ENCODE data around the gene AP2B1.
"Not testable (repeated sequence)": the region's sequence is repeated elsewhere in the genome, so short reads cannot be mapped to it uniquely, and the experiment has no call there.

Gene AP2B1

DNA sequence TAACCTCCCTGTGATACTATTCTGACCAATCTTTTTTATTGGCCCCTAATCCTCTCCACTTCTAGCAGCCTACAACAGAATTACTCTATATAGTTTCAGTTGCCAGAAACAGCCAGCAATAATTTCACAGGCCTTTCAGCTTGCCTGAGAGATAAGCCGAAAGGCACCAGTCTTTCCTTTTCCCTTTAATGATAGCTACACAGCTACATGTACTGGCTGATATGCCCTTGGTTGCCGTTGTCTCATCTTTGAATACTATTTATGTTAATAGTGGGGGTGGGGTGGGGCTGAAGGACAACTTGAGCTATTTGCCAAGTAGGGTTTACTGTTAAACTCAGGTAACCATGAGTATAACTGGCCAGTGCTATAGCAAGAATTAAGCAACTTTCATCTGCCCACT is 108.5 kb downstream of the AP2B1 start:
- no peak for DNase-seq (ENCODE audit: low read depth in 1 of 2, low spot score in 1 of 2)

DNA sequence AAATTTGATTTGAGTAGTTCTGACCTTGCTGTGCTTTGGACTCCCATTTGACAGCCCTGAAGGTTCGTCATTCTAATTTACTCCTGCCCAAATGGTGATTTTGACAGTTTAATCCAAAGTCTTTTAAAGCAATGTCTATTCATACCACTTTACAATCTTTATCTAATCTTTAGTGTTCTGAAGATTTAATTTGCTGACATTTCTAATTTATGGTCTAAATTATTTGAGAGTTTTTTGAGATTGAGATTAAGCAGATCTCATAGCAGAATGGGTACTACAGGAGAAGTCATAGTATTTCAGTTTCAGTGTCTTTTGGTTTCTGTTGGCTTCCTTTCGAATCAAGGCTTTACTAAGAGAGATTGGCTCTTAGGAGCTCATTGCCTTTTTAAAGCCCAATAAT is 111.7 kb downstream of the AP2B1 start:
- no peak for DNase-seq (ENCODE audit: low read depth in 1 of 2, low spot score in 1 of 2)

DNA sequence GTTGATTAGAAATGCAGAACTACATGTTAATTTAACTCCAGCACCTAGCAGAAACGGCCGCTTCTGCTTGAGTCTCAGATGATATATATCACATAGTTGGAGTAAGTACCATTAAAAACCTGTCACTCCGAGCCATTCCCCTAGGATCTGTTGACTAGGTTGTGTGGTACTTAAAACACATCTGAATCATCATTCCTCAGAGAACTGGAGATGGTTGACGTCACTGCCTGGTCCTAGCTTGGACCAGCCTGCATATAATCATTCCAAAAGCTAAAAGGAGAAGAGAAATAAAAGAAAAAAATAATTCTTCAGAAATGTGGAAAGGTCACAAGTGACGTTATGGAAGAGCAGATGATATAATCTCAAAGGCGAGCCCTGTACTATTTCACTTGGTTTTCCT is 113.0 kb downstream of the AP2B1 start:
- DNase-seq (ENCODE audit: low read depth in 1 of 2, low spot score in 1 of 2) = no peak

DNA sequence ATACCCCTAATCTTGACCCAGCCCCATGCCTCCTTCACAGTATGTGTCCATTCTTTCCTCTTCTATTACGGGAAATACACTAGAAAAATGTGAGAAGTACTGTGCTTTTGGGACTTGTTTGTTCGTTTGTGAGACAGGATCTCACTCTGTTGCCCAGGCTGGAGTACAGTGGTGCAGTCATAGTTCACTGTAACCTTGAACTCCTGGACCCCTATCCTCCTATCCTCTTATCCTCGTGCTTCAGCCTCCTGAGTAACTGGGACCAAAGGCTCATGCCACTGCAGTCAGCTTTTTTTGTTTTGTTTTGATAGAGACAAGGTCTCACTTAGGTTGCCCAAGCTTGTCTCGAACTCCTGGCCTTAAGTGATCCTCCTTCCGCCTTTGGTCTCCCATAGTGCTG is 114.4 kb downstream of the AP2B1 start:
- no peak for DNase-seq (ENCODE audit: low read depth in 1 of 2, low spot score in 1 of 2)

- not testable (repeated sequence) for DNase-seq (ENCODE audit: low read depth in 1 of 2, low spot score in 1 of 2)
These were observed 116.2 kb downstream of the AP2B1 start for GRCh38 chr17:35703308-35703707.

- no peak for DNase-seq (ENCODE audit: low read depth in 1 of 2, low spot score in 1 of 2)
These were observed 118.1 kb downstream of the AP2B1 start for GRCh38 chr17:35705230-35705629.

DNA sequence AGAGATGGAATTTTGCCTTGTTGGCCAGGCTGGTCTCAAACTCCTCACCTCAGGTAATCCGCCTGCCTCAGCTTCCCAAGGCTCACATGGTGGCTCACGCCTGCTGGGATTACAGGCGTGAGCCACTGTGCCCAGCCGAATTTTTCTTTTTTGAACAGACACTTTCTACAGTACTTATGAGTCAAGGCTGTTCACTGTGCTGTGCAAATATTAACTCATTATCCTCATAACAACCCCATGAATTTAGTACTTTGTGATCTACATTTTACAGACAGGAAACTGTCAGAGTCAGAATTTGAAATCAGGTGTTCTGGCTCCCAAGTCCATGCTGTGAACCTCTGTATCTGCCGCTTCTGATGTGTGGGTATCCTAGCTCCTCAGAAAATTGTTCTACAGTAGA is 118.6 kb downstream of the AP2B1 start:
- no peak for DNase-seq (ENCODE audit: low read depth in 1 of 2, low spot score in 1 of 2)

DNA sequence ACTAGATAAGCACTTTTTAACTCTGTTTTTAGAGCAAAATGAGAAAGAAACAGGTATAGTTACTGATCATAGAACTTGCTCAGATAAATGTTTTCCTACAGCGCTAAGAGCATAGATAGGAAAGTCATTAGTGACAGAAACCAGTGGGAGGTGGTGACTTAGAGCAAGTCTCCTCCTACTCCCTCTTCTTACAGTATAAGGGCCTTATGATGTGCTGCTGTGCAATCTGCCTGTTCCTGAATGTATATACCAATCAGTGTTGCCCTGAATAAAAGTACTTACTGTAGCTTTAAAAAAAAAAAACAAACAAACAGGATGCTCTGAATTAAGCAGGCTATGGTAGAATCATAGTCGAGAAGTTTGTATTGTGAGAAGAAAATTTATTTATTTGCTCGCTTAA is 121.0 kb downstream of the AP2B1 start:
- no peak for DNase-seq (ENCODE audit: low read depth in 1 of 2, low spot score in 1 of 2)

DNA sequence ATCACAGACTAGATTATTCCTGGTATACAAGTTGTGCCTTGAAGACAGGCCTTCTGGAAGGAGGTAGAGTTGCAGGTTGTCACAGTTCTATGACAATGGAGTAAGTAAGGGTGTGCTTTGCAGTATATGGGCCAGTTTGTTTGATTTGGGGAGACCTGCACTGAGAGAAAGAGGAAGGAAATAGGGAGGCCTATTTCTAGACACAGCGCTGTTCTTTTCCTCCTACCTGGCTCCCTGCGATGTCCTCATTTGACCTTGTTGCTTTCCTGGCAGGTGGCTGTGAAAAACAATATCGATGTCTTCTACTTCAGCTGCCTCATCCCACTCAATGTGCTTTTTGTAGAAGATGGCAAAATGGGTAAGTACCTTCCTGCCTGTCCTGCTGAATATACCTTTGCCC is 121.8 kb downstream of the AP2B1 start:
- no peak for DNase-seq (ENCODE audit: low read depth in 1 of 2, low spot score in 1 of 2)

DNA sequence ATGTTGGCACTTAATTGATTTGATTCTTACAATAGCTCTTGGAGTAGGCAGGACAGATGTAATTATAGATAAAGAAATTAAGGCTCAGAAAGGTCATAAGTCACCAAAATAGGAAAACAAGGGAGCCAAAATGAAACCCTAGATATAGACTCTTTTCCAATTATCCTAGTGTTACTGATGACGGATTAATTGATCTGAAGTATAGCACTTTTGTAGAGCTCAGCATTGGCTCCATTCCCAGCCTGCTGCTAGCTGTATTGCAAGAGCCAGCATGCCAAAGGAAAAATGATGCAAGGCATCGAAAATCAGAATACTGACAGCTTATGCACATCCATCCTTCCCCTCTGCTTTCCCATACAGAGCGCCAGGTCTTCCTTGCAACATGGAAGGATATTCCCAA is 122.8 kb downstream of the AP2B1 start:
- DNase-seq (ENCODE audit: low read depth in 1 of 2, low spot score in 1 of 2) = no peak

- no peak for DNase-seq (ENCODE audit: low read depth in 1 of 2, low spot score in 1 of 2)
These were observed 123.8 kb downstream of the AP2B1 start for GRCh38 chr17:35710950-35711349.

GRCh38 chr17:35713069-35713728 is 126.1 kb downstream of the AP2B1 start:
- DNase-seq (ENCODE audit: low read depth in 1 of 2, low spot score in 1 of 2) = no peak

DNA sequence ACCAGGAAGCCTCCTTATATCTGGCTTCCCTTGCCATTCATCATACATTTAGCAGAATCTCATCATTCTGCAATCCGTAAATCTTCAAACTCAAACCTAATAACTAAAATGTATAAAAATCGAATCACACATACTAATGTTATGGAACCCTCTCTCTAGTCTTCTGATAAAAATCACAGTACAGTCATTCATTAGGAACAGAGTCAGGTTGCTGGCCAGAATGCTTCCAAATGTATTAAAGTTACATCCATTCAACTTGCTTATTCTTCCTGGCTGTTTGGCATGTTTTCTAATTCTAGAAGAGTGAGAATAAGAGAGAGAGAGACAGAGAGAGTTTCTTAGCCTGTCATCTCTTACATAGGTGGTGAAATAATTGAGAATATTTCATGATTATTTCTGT is 127.9 kb downstream of the AP2B1 start:
- DNase-seq (ENCODE audit: low read depth in 1 of 2, low spot score in 1 of 2) = no peak

DNA sequence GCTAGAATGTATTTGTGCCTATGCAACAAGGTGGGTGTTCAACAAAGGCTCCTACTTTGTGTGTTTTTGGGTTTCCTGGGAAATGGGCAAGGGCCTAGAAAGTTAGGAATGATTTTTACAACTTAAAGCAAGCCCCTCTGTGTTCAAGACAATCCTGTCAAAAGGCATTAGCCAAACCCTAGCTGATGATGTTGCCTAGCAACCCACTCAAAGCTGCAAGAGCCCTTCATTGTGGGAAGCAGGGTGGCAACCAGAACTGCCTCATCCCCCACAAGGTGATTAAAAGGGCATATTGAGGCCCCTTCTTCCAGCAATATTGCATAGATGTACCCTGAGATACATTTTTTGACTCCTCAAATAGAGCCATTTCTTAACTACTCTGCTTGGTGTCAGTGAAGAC is 128.3 kb downstream of the AP2B1 start:
- no peak for DNase-seq (ENCODE audit: low read depth in 1 of 2, low spot score in 1 of 2)

DNA sequence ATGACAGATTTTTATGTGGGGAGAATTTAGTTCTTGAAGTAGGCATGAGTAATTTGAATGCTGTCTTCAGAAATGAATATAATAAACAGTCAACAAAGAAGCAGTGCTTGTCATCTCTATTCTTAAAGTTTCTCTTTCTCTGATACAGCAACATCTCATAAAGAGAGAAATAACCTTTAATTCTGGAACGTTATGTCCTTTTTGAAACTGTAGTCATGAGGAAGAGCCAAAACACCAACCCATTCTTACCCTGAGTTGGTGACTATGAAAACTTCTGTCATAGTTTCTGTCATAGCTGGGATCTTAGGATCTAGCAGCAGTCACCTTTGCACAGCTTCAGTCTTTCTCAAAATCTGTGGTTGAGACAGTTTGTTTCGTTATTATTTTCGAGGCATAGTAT is 129.1 kb downstream of the AP2B1 start:
- DNase-seq (ENCODE audit: low read depth in 1 of 2, low spot score in 1 of 2) = no peak

DNA sequence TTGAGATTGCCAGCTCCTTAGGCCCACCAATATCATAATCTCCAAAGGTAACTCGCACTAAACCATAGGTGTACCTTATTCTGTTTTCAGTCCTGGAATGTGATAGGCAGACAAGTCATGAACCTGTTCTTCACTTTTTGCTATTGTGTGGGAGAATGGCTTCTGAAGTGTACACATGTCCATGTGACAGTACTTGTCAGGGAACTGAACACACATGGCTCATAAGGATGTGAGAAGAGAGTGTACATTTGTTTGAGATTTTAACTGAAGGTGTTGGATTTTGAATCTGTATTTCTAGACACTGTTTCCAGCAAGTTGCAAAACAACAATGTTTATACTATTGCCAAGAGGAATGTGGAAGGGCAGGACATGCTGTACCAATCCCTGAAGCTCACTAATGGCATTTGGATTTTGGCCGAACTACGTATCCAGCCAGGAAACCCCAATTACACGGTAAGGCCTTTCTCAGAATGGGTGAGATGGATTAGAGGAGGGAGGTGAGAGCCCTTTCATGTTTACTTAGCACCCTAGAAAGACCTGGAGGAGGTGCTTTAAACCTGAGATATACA is 129.9 kb downstream of the AP2B1 start:
- no peak for DNase-seq (ENCODE audit: low read depth in 1 of 2, low spot score in 1 of 2)

DNA sequence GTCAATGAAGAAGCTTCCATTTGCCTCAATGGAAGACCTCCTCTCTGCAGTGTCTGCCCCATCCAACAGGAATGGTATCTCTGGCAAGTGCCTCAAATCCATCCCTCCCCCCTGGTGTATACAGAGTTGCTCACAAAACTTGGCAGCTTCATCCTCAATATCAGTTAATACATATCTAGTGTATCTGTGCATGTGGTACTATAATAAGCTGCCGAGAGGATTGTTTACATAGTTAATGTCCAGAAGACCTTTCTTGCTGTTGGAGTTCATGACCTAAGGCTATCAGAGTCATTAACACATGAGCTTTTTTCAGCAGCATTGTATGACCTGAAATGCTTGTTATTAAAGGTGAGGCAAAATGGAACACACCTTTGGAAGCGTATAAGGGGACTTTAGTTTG is 130.4 kb downstream of the AP2B1 start:
- no peak for DNase-seq (ENCODE audit: low read depth in 1 of 2, low spot score in 1 of 2)

DNA sequence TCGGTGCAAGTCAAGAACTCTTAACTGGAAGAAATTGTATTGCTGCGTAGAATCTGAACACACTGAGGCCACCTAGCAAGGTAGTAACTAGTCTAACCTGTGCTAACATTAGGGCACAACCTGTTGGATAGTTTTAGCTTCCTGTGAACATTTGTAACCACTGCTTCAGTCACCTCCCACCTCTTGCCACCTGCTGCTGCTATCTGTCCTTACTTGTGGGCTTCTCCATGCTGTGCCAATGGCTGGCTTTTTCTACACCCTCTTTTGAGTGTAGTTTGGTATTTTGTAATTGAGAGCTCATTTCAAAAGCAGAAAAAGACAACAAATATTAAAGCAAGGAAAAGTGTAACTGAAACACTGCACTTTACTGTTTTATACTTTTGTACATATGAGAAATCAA is 136.6 kb downstream of the AP2B1 start:
- DNase-seq (ENCODE audit: low read depth in 1 of 2, low spot score in 1 of 2) = no peak

GRCh38 chr17:35725058-35725457 is 137.9 kb downstream of the AP2B1 start:
- DNase-seq (ENCODE audit: low read depth in 1 of 2, low spot score in 1 of 2) = no peak

- no peak for DNase-seq (ENCODE audit: low read depth in 1 of 2, low spot score in 1 of 2)
These were observed 138.6 kb downstream of the AP2B1 start for GRCh38 chr17:35725802-35726126.

DNA sequence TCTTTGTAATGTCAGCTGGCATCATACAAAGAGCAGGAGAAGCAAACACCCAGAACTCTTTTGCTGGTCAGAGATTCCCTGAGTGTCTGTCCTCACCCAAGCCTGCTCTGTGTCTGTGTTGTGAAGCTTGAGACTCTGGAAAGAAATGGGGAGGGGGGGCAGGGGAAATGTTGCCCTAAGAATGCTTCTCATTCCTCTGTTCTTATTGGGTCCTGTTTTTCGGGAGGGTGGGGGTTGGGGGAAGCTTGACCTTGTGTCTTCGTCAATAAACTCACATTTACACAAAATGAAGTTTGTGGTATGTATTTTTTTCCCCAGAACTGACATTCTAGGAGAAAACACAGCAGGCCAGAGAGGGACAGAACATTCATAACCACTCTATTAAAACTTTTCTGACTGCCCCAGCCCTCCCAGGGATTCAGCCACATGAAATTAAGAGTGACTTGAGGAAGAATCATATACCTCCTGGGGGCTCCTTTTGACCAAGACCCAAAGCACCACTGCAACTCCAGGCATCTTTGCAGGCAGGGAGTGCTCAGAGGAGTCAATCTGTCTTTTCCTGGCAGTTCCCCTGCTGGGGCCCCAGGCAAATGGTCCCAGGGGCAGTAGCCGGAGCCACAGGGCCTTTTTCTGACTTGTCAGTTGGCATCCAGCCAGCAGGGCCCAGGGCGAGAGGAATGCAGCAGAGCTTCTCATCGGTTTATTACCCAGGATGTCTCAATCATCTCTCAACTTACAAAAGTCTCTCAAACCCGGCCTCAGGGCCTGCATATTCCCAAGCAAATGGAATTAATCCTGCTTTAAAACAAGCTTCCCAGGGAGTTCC is 139.2 kb downstream of the AP2B1 start:
- DNase-seq (ENCODE audit: low read depth in 1 of 2, low spot score in 1 of 2) = no peak

DNA sequence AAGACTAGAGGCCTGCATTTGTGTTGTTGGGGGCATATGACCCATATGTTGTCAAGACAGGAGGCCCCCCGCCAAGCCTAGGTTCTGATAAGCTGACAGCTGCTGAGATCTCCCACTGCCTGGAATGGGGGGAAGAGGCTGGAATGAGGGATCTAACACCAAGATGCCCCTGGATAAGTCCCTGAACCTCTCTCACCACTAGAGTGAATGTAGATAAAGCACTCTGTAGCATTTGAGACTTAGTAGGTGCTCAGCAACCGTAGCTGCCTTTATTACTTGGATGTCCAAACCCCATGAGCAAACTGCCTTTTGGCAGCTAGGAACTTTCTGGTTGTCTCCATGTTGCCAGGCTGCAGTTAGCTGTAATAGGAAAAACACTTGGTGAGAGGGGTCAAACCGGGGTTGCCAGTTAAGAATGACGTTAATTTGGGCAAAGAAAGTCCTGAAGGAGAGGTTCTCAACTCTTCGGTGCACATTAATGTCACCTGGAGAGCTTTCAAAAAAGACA is 139.9 kb downstream of the AP2B1 start:
- DNase-seq (ENCODE audit: low read depth in 1 of 2, low spot score in 1 of 2) = no peak
